IPS-18a (cell line): ENCODE data around the gene RCAN2.

Experiments used
- H3K27ac ChIP-seq: one replicate; pipeline ENCODE4 v1.5.1; 2013; ENCODE audit warnings: low read length
- H3K27me3 ChIP-seq: one replicate; pipeline ENCODE4 v1.6.1; 2013; ENCODE audit warnings: mild to moderate bottlenecking, low read length; ENCODE audit not compliant: control insufficient read depth, insufficient read depth
- H3K36me3 ChIP-seq: one replicate; pipeline ENCODE4 v1.6.1; 2013; ENCODE audit warnings: low read depth, low read length; ENCODE audit not compliant: control insufficient read depth
- H3K4me1 ChIP-seq: one replicate; pipeline ENCODE4 v1.6.1; 2013; ENCODE audit warnings: low read depth, low read length; ENCODE audit not compliant: control insufficient read depth
- H3K4me3 ChIP-seq: one replicate; pipeline ENCODE4 v1.5.1; 2013; ENCODE audit warnings: low read length
- H3K9ac ChIP-seq: one replicate; pipeline ENCODE4 v1.6.1; 2013; ENCODE audit warnings: mild to moderate bottlenecking, low read length, moderate library complexity
- H3K9me3 ChIP-seq: one replicate; pipeline ENCODE4 v1.6.1; 2013; ENCODE audit warnings: low read depth, low read length; ENCODE audit not compliant: control insufficient read depth

RCAN2 gene

GRCh38 chr6:46490425-46491200, 636 bp downstream of the RCAN2 start:
- no peak overlapping the region for H3K9ac ChIP-seq
- H3K4me3 ChIP-seq, result peak overlapping the region; percentile 86
- H3K27me3 ChIP-seq, result peaks cover 38% of the 10 kb centered on the region
- H3K9me3 ChIP-seq, result no peaks in the 10 kb centered on the region
- peaks cover 22% of the 10 kb centered on the region for H3K4me1 ChIP-seq
- no peak overlapping the region for H3K27ac ChIP-seq
- H3K36me3 ChIP-seq, result no peaks in the 10 kb centered on the region

- Histone ChIP-seq H3K36me3 (no peaks in the 10 kb centered on the region), H3K27me3 (peaks cover 20% of the 10 kb centered on the region), H3K9me3 (no peaks in the 10 kb centered on the region), H3K4me1 (peaks cover 15% of the 10 kb centered on the region), H3K9ac (no peak overlapping the region), H3K4me3 (no peak overlapping the region), H3K27ac (no peak overlapping the region)
Observed at GRCh38 chr6:46486181-46486580, 5.1 kb downstream of the RCAN2 start.

- no peak overlapping the region for H3K27ac ChIP-seq
- no peaks in the 10 kb centered on the region for H3K9me3 ChIP-seq
- H3K27me3 ChIP-seq, result peaks cover 7% of the 10 kb centered on the region
- peaks cover 7% of the 10 kb centered on the region for H3K4me1 ChIP-seq
- no peak overlapping the region for H3K9ac ChIP-seq
- no peaks in the 10 kb centered on the region for H3K36me3 ChIP-seq
- no peak overlapping the region for H3K4me3 ChIP-seq
Observed at GRCh38 chr6:46484081-46484820, 7.0 kb downstream of the RCAN2 start.

GRCh38 chr6:46476301-46476700, 14.9 kb downstream of the RCAN2 start:
- Histone ChIP-seq H3K9ac (no peak overlapping the region), H3K9me3 (no peaks in the 10 kb centered on the region), H3K36me3 (no peaks in the 10 kb centered on the region), H3K27ac (no peak overlapping the region), H3K4me3 (no peak overlapping the region), H3K27me3 (no peaks in the 10 kb centered on the region), H3K4me1 (peaks cover 7% of the 10 kb centered on the region)

- Histone ChIP-seq H3K9me3 (no peaks in the 10 kb centered on the region), H3K27me3 (no peaks in the 10 kb centered on the region), H3K4me1 (peaks cover 7% of the 10 kb centered on the region), H3K27ac (no peak overlapping the region), H3K36me3 (no peaks in the 10 kb centered on the region), H3K9ac (no peak overlapping the region), H3K4me3 (no peak overlapping the region)
Observed at GRCh38 chr6:46473881-46474280, 17.4 kb downstream of the RCAN2 start.

GRCh38 chr6:46472243-46472642, 19.0 kb downstream of the RCAN2 start:
- Histone ChIP-seq H3K27ac (no peak overlapping the region), H3K4me1 (no peaks in the 10 kb centered on the region), H3K9me3 (no peaks in the 10 kb centered on the region), H3K4me3 (no peak overlapping the region), H3K9ac (no peak overlapping the region), H3K36me3 (no peaks in the 10 kb centered on the region), H3K27me3 (no peaks in the 10 kb centered on the region)

GRCh38 chr6:46469021-46469420, 22.2 kb downstream of the RCAN2 start:
- Histone ChIP-seq H3K27ac (no peak overlapping the region), H3K4me3 (no peak overlapping the region)

GRCh38 chr6:46468403-46469010, 22.7 kb downstream of the RCAN2 start:
- Histone ChIP-seq H3K9ac (no peak overlapping the region), H3K4me3 (no peak overlapping the region), H3K27me3 (no peaks in the 10 kb centered on the region), H3K4me1 (peaks cover 18% of the 10 kb centered on the region), H3K27ac (no peak overlapping the region), H3K9me3 (no peaks in the 10 kb centered on the region), H3K36me3 (no peaks in the 10 kb centered on the region)

More at GRCh38 chr6:46469021-46469420, 22.2 kb downstream of the RCAN2 start:
- Histone ChIP-seq H3K9me3 (no peaks in the 10 kb centered on the region), H3K27me3 (no peaks in the 10 kb centered on the region), H3K9ac (no peak overlapping the region), H3K36me3 (no peaks in the 10 kb centered on the region), H3K4me1 (peaks cover 18% of the 10 kb centered on the region)

- Histone ChIP-seq H3K27ac (no peak overlapping the region), H3K27me3 (no peaks in the 10 kb centered on the region)
Observed at GRCh38 chr6:46466570-46466969, 24.7 kb downstream of the RCAN2 start.

GRCh38 chr6:46465294-46466165, 25.7 kb downstream of the RCAN2 start:
- Histone ChIP-seq H3K9ac (no peak overlapping the region), H3K4me1 (peaks cover 18% of the 10 kb centered on the region), H3K9me3 (no peaks in the 10 kb centered on the region), H3K4me3 (no peak overlapping the region), H3K27ac (no peak overlapping the region), H3K36me3 (no peaks in the 10 kb centered on the region), H3K27me3 (no peaks in the 10 kb centered on the region)

More at GRCh38 chr6:46466570-46466969, 24.7 kb downstream of the RCAN2 start:
- Histone ChIP-seq H3K9me3 (no peaks in the 10 kb centered on the region), H3K4me1 (peaks cover 18% of the 10 kb centered on the region), H3K4me3 (no peak overlapping the region), H3K9ac (no peak overlapping the region), H3K36me3 (no peaks in the 10 kb centered on the region)

GRCh38 chr6:46456297-46456696, 35.0 kb downstream of the RCAN2 start:
- H3K4me3 ChIP-seq, result no peak overlapping the region
- H3K9me3 ChIP-seq, result no peaks in the 10 kb centered on the region
- no peaks in the 10 kb centered on the region for H3K4me1 ChIP-seq
- H3K9ac ChIP-seq, result no peak overlapping the region
- no peak overlapping the region for H3K27ac ChIP-seq
- no peaks in the 10 kb centered on the region for H3K27me3 ChIP-seq
- H3K36me3 ChIP-seq, result no peaks in the 10 kb centered on the region
